Measurements from ENCODE around the gene SECISBP2.

SECISBP2 gene

DNA sequence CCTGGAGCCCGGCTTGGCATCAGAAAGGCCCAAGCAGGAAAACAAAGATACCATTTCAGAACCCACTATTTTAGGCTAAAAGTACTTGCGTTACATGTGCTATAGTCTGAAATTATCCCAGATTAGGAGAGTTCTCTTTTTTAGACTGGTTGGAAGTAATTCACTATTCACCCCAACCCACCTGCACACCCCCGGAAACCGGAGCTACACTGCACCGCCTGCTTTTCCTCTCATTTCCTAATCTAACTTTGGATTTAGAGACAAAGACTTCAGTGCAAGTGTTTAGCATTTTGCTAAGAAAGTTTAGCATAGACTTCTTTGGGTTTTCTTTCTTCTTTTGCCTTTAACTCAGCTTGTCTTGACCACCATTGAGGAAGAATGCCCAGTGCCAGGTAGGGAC lies 79.2 kb downstream of the SECISBP2 start:
- H3K9me3 ChIP-seq (ENCODE audit: insufficient read depth, low read length): no peaks in the 10 kb centered on the region
- H3K36me3 ChIP-seq (ENCODE audit: insufficient read depth, insufficient read length, low read length): peaks cover 29% of the 10 kb centered on the region
- no peaks in the 10 kb centered on the region for H3K27me3 ChIP-seq (ENCODE audit: insufficient read depth, insufficient read length)
- no peak overlapping the region for H3K4me3 ChIP-seq (ENCODE audit: insufficient read length, low read depth)
- TF ChIP-seq YY1 (IDR thresholded peaks at IDR 0.05; ENCODE audit: insufficient read depth, insufficient read length) (no peak), ZNF274 (IDR thresholded peaks at IDR 0.05; ENCODE audit: low read depth, low read length) (no peak), SUZ12 (IDR thresholded peaks at IDR 0.05; ENCODE audit: extremely low read depth, insufficient read depth, insufficient read length) (no peak)
- H3K4me1 ChIP-seq (ENCODE audit: insufficient read depth, insufficient read length): no peaks in the 10 kb centered on the region
- no peak overlapping the region for H3K9ac ChIP-seq (ENCODE audit: insufficient read length, low read depth)
- no peak for DNase-seq (ENCODE audit: low read depth, low spot score)

GRCh38 chr9:89398621-89399020 lies 80.3 kb downstream of the SECISBP2 start:
- Histone ChIP-seq H3K9me3 (ENCODE audit: insufficient read depth, low read length) (no peaks in the 10 kb centered on the region), H3K36me3 (ENCODE audit: insufficient read depth, insufficient read length, low read length) (peaks cover 19% of the 10 kb centered on the region), H3K4me1 (ENCODE audit: insufficient read depth, insufficient read length) (no peaks in the 10 kb centered on the region), H3K9ac (ENCODE audit: insufficient read length, low read depth) (no peak overlapping the region), H3K27me3 (ENCODE audit: insufficient read depth, insufficient read length) (no peaks in the 10 kb centered on the region), H3K4me3 (ENCODE audit: insufficient read length, low read depth) (no peak overlapping the region)
- TF ChIP-seq ZNF274 (IDR thresholded peaks at IDR 0.05; ENCODE audit: low read depth, low read length): no peak
- no peak for TF ChIP-seq SUZ12 (IDR thresholded peaks at IDR 0.05; ENCODE audit: extremely low read depth, insufficient read depth, insufficient read length)
- no peak for TF ChIP-seq YY1 (IDR thresholded peaks at IDR 0.05; ENCODE audit: insufficient read depth, insufficient read length)
- DNase-seq (ENCODE audit: low read depth, low spot score): no peak

GRCh38 chr9:89400403-89401116 lies 82.3 kb downstream of the SECISBP2 start:
- peaks cover 16% of the 10 kb centered on the region for H3K36me3 ChIP-seq (ENCODE audit: insufficient read depth, insufficient read length, low read length)
- no peak overlapping the region for H3K9ac ChIP-seq (ENCODE audit: insufficient read length, low read depth)
- no peak for DNase-seq (ENCODE audit: low read depth, low spot score)
- TF ChIP-seq SUZ12 (IDR thresholded peaks at IDR 0.05; ENCODE audit: extremely low read depth, insufficient read depth, insufficient read length) (no peak), ZNF274 (IDR thresholded peaks at IDR 0.05; ENCODE audit: low read depth, low read length) (no peak), YY1 (IDR thresholded peaks at IDR 0.05; ENCODE audit: insufficient read depth, insufficient read length) (no peak)
- H3K9me3 ChIP-seq (ENCODE audit: insufficient read depth, low read length): no peaks in the 10 kb centered on the region
- no peak overlapping the region for H3K4me3 ChIP-seq (ENCODE audit: insufficient read length, low read depth)
- H3K4me1 ChIP-seq (ENCODE audit: insufficient read depth, insufficient read length): no peaks in the 10 kb centered on the region
- no peaks in the 10 kb centered on the region for H3K27me3 ChIP-seq (ENCODE audit: insufficient read depth, insufficient read length)

GRCh38 chr9:89402695-89403427 lies 84.6 kb downstream of the SECISBP2 start:
- peaks cover 5% of the 10 kb centered on the region for H3K36me3 ChIP-seq (ENCODE audit: insufficient read depth, insufficient read length, low read length)
- H3K9me3 ChIP-seq (ENCODE audit: insufficient read depth, low read length): no peaks in the 10 kb centered on the region
- H3K27me3 ChIP-seq (ENCODE audit: insufficient read depth, insufficient read length): no peaks in the 10 kb centered on the region
- H3K9ac ChIP-seq (ENCODE audit: insufficient read length, low read depth): no peak overlapping the region
- TF ChIP-seq YY1 (IDR thresholded peaks at IDR 0.05; ENCODE audit: insufficient read depth, insufficient read length) (no peak), ZNF274 (IDR thresholded peaks at IDR 0.05; ENCODE audit: low read depth, low read length) (no peak), SUZ12 (IDR thresholded peaks at IDR 0.05; ENCODE audit: extremely low read depth, insufficient read depth, insufficient read length) (no peak)
- H3K4me1 ChIP-seq (ENCODE audit: insufficient read depth, insufficient read length): no peaks in the 10 kb centered on the region
- no peak for DNase-seq (ENCODE audit: low read depth, low spot score)
- no peak overlapping the region for H3K4me3 ChIP-seq (ENCODE audit: insufficient read length, low read depth)

- no peak for TF ChIP-seq ZNF274 (IDR thresholded peaks at IDR 0.05; ENCODE audit: low read depth, low read length)
- no peak for TF ChIP-seq YY1 (IDR thresholded peaks at IDR 0.05; ENCODE audit: insufficient read depth, insufficient read length)
- no peak for TF ChIP-seq SUZ12 (IDR thresholded peaks at IDR 0.05; ENCODE audit: extremely low read depth, insufficient read depth, insufficient read length)
Measured at GRCh38 chr9:89404074-89404473, 85.8 kb downstream of the SECISBP2 start.

DNA sequence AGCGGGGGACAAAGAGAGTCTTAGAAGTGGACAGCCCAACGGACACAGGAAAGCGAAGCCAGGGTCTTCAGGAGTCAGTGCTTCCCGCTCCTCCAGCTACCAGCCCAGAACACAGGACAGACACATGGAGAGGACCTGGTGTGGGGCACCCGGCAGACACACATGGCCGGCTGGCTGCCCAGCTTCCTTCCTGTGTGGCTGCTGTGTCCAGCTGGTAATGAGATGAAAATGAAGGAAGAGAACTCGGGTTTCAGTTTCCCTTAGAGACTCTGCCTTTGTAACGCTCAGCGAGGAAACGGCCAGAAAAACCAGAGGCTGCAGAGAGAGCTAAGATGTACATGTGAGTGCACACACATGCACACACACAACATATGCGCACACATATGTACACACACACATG lies 87.5 kb downstream of the SECISBP2 start:
- Histone ChIP-seq H3K4me1 (ENCODE audit: insufficient read depth, insufficient read length) (no peaks in the 10 kb centered on the region), H3K4me3 (ENCODE audit: insufficient read length, low read depth) (no peak overlapping the region)

More at GRCh38 chr9:89404074-89404473, 85.8 kb downstream of the SECISBP2 start:
- Histone ChIP-seq H3K4me3 (ENCODE audit: insufficient read length, low read depth) (no peak overlapping the region), H3K9me3 (ENCODE audit: insufficient read depth, low read length) (no peaks in the 10 kb centered on the region), H3K36me3 (ENCODE audit: insufficient read depth, insufficient read length, low read length) (peaks cover 5% of the 10 kb centered on the region), H3K4me1 (ENCODE audit: insufficient read depth, insufficient read length) (no peaks in the 10 kb centered on the region), H3K9ac (ENCODE audit: insufficient read length, low read depth) (no peak overlapping the region), H3K27me3 (ENCODE audit: insufficient read depth, insufficient read length) (no peaks in the 10 kb centered on the region)
- no peak for DNase-seq (ENCODE audit: low read depth, low spot score)

DNA sequence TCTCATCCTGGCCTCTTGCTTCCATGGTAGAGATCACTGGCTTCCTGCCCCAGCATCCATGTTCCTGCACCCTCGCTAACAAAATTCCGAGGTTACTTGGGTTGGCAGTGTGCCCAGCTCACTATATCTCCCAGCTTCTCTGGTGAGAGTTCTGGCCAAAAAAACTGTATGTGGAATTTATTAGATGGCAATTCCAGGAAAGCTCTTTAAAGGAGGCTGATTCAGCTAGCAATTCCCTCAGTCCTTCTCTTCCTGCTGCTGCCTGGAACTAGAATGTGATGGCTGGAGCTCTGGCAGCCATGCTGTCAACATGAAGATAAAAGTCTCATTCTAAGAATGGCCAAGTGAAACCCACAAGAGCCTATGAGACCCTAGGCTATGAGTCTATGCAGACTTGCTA lies 88.8 kb downstream of the SECISBP2 start:
- peaks cover 6% of the 10 kb centered on the region for H3K4me1 ChIP-seq (ENCODE audit: insufficient read depth, insufficient read length)
- no peaks in the 10 kb centered on the region for H3K9me3 ChIP-seq (ENCODE audit: insufficient read depth, low read length)
- no peaks in the 10 kb centered on the region for H3K36me3 ChIP-seq (ENCODE audit: insufficient read depth, insufficient read length, low read length)
- no peak overlapping the region for H3K9ac ChIP-seq (ENCODE audit: insufficient read length, low read depth)
- no peak overlapping the region for H3K4me3 ChIP-seq (ENCODE audit: insufficient read length, low read depth)
- DNase-seq (ENCODE audit: low read depth, low spot score): no peak
- TF ChIP-seq SUZ12 (IDR thresholded peaks at IDR 0.05; ENCODE audit: extremely low read depth, insufficient read depth, insufficient read length): no peak
- H3K27me3 ChIP-seq (ENCODE audit: insufficient read depth, insufficient read length): no peaks in the 10 kb centered on the region

More for the DNA sequence above, 87.5 kb downstream of the SECISBP2 start:
- H3K9me3 ChIP-seq (ENCODE audit: insufficient read depth, low read length): no peaks in the 10 kb centered on the region
- DNase-seq (ENCODE audit: low read depth, low spot score): no peak
- H3K36me3 ChIP-seq (ENCODE audit: insufficient read depth, insufficient read length, low read length): peaks cover 5% of the 10 kb centered on the region
- no peak overlapping the region for H3K9ac ChIP-seq (ENCODE audit: insufficient read length, low read depth)
- TF ChIP-seq ZNF274 (IDR thresholded peaks at IDR 0.05; ENCODE audit: low read depth, low read length) (no peak), YY1 (IDR thresholded peaks at IDR 0.05; ENCODE audit: insufficient read depth, insufficient read length) (no peak), SUZ12 (IDR thresholded peaks at IDR 0.05; ENCODE audit: extremely low read depth, insufficient read depth, insufficient read length) (no peak)
- no peaks in the 10 kb centered on the region for H3K27me3 ChIP-seq (ENCODE audit: insufficient read depth, insufficient read length)

All from NT2/D1 (cell line).